GM21390 (cell line): ENCODE data around the gene GIGYF1.
"Not testable (repeated sequence)": the region's sequence is repeated elsewhere in the genome, so short reads cannot be mapped to it uniquely, and the experiment has no call there.

Experiments used
- ATAC-seq: cut with Tn5 transposase; IDR thresholded peaks from one replicate; pipeline ENCODE4 v1.9.1; 2021; ENCODE audit not compliant: unreplicated experiment

GIGYF1 gene

GRCh38 chr7:100708395-100708794 is 14.3 kb upstream of the GIGYF1 start:
- no peak for ATAC-seq

- ATAC-seq, result no peak
Observed at GRCh38 chr7:100706672-100707311, 12.7 kb upstream of the GIGYF1 start.

DNA sequence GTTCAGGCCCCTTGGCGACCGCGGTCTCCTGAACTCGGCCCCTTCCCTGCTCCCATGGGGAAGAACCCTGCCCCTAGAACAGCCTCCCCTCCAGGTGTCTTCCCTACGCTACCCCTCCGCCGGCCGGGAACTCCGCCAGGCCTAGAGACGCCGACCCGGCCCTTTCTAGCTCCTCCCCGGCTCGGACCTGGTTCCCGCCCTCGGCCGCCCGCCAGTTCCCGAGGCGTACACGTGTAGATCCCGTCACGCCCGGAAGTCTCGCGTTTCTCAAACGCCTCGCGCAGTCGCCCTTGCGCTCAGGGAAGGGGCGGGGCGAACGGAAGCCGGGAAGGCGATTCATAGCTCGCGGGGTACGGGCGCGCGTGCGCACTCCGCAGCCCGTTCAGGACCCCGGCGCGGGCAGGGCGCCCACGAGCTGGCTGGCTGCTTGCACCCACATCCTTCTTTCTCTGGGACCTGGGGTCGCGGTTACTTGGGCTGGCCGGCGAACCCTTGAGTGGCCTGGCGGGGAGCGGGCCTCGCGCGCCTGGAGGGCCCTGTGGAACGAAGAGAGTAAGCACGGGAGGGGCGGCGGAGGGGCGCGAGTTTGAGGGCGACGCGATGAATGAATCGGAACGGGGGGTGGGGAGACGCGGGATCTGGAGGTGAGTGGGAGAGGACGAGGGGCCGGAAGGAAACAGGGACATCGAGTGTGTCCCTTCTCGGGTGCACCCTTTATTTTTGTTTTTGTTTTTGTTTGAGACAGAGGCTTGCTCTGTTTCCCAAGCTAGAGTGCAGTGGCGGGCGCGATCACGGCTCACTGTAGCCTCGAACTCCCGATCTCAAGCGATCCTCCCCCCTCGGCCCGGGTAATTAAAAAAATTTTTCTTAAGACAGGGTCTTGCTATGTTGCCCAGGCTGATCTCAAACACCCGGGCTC is 12.0 kb upstream of the GIGYF1 start, which contains the start of gene POP7:
Gene POP7, plus strand, starts transcription at position 369 of the 919 bp plus-strand sequence. CDS start 710 bp downstream, outside the sequence.
- peak; percentile 88 for ATAC-seq

DNA sequence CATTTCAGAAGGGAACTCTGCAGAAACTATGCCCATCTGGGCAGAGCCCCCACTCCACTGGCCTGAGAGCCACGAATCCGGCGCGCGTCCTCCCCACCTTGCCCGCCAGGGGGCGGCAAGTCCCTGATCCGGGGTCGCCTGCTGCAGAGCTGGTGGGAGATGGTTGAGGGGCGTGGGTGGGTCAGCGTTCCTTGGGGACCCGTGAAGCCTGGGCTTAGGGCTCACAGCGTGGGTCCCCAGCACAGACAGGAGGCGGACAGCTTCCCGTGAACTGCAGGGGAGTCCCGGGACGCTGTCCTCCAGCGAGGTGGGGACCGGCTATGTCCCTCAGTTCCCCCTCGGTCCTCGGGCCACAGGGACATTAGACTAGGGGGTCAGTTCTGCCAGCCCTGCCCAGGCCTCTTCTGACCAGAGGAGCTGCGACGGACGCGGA is 11.3 kb upstream of the GIGYF1 start:
- ATAC-seq, result peak; percentile 54

DNA sequence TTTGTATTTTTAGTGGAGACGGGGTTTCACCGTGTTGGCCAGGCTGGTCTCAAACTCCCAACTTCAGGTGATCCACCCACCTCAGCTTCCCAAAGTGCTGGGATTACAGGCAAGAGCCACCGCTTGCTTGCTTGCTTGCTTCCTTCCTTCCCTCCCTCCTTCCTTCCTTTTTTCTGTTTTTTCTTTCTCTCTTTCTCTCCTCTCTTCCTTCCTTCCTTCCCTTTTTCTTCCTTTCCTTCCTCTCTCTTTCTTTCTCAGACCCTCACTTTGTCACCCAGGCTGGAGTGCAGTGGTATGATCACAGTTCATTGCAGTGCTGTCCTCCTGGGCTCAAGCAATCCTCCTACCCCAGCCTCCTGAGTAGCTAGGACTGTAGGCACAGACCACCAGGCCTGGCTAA is 7.0 kb upstream of the GIGYF1 start:
- ATAC-seq, result not testable (repeated sequence)

DNA sequence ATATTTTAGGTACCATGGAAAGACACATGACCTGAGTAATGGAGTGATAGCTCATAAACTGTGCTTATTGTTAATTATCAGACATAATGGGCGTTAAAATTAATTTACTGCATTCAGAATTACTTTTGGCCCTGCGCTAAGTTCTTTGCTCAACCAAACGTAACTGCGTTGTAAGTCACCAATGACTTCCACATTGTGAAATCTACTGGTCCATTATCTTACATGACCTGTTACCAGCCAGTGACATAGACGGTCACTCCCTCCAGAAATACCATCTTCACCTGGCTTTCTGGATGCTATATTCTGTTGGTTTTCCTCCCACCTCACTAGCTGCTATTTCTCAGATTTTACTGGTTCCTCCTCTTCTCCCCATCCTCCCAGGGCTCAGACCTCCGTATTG is 5.0 kb upstream of the GIGYF1 start:
- ATAC-seq, result no peak

DNA sequence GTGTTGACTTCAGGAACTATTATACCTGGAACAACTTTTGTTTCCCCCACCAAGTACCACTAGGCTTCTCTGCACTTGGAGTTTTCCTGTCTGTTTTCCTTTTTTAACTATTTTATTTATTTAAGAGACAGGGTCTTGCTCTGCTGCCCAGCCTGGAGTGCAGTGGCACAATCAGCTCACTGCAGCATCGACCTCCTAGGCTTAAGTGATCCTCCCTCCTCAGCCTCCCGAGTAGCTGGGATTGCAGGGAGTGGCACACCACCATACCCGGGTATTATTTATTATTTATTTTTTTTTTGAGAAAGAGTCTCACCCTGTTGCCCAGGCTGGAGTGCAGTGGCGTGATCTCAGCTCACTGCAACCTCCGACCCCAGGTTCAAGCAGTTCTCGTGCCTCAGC is 2.1 kb upstream of the GIGYF1 start:
- ATAC-seq, result no peak

GRCh38 chr7:100693312-100694097 is 545 bp downstream of the GIGYF1 start:
- ATAC-seq, result peak; percentile 36

DNA sequence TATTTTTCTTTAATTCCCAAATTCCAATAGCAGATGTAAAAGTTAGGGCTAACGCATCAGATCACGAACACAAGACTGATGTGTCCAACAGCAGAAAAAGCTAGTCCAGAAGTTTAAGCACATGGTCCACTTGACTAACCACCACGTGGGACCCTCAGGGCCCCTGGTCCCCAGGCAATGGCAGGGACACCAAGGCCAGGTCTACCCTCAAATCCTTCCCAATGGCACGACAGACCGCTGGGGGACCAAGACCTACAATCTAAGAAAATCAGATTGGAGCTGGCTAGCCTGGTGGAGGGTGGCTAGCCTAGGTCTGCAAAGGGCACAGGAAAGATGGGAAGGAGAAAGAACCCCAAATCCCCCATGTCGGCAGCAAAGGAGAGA is 1.5 kb downstream of the GIGYF1 start:
- no peak for ATAC-seq

DNA sequence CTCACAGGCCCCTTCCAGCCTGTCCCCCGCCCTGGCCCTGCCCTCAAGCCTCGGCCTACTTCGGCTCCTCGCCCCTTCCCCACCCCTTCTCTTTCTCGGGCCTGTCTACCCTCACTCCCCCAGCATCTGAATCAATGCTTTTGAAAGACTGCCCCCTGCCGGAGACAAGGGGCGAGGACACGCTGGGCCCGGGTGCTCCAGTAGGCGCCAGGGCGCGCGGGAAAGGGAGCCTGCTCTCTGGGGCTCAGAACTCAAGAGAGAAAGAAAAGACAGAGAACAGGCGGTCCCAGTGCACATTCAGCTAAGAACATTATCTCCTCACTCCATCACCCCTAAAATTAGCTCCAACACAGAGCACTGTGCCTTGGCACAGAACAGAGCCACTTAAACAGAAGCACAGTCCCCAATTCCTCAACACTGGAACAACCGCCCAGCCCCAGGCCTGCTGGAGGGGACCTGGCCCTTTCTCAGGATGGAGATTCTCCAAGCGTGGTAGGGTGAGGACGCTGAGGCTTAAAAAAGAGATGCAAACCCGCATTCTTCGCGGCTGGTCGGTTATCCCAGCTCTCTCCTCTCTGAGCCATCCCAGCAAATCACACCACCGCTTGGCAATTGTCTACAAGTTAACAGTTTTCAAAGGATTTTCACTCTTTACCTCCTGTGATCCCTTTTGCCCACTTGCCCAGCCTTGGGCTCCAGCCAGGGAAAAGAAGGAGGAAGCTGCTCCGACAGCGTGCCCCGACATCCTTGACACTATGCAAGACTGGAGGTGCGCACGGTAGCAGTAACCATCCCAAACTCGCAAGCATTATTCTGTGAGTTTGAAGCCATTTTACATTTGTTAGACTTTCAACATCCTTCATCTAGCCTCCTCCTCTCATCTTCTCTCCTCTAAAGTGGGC is 2.1 kb downstream of the GIGYF1 start:
- ATAC-seq, result no peak

DNA sequence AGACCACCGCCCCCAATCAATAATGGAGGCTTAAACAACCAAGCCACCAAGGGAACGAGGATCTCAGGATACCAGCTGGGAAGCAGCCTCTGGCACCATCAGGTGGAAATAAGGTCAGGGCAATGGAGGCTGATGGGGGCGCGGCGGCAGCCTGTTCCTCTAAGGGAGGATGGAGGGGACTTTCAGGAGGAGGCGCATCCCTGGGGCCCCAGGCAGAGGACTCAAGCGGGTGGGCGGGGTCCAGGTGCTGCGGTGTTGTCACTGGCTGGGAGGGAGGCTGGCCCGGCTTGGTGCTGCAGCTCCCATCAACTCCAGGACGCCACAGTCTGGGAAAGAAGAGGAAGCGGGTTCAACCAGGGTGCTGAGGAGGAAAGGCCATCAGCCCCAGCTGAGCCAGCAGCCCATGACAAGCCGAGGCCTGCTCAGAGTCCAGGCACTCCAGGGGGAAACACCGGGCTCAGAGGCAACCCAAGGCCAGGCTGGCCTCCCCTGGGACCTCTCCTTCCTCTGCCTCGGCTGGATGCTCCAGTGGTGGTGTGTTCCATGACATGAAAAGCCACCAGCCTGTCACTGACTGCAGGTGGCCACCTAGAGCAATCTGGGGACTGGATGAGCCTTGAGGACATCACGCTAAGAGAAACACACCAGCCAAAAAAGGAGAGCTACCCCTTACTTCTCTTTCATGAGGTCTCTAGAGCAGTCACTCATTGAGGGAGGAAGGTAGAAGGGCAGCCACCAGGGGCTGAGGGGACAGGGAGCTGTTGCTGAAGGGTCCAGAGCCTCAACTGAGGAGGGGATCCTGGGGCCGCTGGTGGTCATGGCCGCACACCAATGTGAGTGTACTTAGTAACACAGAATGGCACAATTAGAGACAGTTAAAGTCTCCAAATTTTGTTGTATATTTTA is 4.6 kb downstream of the GIGYF1 start:
- no peak for ATAC-seq

- no peak for ATAC-seq
Observed at GRCh38 chr7:100688326-100688860, 5.7 kb downstream of the GIGYF1 start.

DNA sequence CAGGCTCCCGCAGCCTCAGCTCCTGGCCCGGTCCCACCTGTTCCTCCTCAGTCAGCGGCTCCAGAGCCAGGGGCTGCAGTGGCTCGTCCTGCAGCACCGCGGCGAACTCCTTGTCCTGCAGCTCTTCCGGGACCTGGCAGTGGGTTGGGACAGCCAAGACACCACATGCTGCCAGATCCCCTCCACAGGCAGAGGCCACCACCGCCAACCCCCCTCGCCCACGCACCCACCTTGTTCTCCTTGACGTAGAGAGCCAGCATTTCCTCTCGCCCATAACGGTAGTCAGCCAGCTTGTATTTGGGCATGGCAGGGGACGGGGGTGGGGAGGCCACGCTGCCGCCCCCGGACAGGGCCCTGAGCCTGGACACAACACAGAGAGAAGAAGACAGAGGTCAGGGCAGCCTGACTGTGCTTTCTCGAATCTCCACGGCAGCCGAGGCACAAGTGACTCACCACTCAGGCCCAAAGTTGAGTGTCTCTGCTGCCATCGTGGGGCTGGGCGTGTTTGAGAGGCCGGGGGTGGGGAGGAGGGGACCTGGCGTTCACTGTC is 6.2 kb downstream of the GIGYF1 start:
- no peak for ATAC-seq

GRCh38 chr7:100687261-100687660 is 6.8 kb downstream of the GIGYF1 start:
- no peak for ATAC-seq

DNA sequence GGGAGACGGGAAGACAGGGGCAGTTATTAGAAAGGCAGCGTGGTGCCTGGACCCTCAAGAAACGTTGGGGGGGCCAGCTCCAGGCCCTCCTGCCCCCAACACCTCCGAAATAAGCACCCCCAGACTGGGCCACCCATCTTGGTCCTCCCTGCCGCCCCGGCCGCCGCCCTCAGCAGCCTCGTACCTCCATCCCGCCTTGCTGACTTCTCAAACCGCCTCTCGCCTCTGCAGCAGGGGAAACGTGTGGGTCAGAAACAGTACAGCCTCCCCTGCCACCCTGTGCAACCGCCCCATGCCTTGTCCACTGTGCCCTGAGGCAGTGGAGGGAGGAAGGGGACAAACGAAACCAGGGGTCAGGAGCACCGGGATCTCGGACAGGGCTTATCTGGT is 7.2 kb downstream of the GIGYF1 start:
- no peak for ATAC-seq

GRCh38 chr7:100686201-100686821 is 7.7 kb downstream of the GIGYF1 start:
- ATAC-seq, result no peak

DNA sequence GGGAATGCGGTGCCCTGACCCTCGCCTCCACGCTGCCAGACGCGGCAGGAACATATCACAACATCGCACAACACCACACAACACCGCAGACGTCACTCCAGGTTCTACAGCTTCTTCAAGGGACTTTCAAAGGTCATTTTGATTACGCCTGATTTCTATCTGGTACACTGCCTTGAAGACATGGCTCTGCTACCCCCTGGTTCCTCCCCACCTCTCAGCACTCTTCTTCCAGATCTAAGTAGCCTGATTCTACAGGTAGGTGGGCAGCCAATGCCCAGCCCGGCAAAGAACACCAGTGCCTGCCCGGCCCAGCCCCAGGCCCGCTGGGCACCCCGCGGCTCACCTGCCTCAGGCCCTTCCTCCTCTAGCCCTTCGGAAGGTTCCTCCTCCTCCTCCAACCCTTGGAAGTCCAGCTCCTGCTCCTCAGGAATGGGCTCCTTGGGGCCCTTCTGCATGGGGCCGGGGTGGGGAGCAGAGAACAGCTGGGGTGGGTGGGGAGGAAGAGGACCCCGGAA is 8.4 kb downstream of the GIGYF1 start:
- ATAC-seq, result no peak

GRCh38 chr7:100685049-100685605 is 8.9 kb downstream of the GIGYF1 start:
- no peak for ATAC-seq
